NCI-H146 (cell line): ENCODE data around the gene SV2C.
"Not testable (repeated sequence)": the region's sequence is repeated elsewhere in the genome, so short reads cannot be mapped to it uniquely, and the experiment has no call there.

ENCODE experiments used
- DNase-seq: peaks from one replicate; lab custom pipeline; 2025; lab: John Stamatoyannopoulos, UW

Gene SV2C, protein sequence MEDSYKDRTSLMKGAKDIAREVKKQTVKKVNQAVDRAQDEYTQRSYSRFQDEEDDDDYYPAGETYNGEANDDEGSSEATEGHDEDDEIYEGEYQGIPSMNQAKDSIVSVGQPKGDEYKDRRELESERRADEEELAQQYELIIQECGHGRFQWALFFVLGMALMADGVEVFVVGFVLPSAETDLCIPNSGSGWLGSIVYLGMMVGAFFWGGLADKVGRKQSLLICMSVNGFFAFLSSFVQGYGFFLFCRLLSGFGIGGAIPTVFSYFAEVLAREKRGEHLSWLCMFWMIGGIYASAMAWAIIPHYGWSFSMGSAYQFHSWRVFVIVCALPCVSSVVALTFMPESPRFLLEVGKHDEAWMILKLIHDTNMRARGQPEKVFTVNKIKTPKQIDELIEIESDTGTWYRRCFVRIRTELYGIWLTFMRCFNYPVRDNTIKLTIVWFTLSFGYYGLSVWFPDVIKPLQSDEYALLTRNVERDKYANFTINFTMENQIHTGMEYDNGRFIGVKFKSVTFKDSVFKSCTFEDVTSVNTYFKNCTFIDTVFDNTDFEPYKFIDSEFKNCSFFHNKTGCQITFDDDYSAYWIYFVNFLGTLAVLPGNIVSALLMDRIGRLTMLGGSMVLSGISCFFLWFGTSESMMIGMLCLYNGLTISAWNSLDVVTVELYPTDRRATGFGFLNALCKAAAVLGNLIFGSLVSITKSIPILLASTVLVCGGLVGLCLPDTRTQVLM

GRCh38 chr5:76082772-76083554 lies at the start of gene SV2C:
TSS of gene SV2C (plus strand) at chr5:76083383. CDS start at chr5:76131751, 48,368 bp downstream.
- peak; percentile 21 for DNase-seq

- peak; percentile 2 for DNase-seq
These were observed 45.4 kb upstream of the SV2C start for GRCh38 chr5:76037736-76038151.

DNA sequence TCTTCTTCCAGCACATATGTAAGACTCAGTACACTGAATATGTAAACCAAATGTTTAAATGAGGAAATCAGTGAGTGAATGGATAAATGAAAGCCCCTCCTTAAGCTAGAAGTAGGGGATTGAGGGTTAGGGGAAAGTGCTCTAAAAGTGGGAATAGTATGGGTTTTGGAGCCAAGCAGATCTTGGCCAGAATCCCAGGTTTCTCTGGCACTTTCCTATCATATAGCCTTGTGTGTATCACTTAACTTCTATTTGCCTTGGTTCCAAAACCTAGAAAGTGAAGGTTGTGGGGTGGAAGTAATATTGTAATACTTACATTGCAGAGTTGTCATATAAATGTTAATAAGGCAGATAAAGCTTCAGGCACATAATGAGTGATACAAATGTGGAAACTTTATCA lies 45.0 kb upstream of the SV2C start:
- DNase-seq = no peak

- DNase-seq = no peak
These were observed 42.4 kb upstream of the SV2C start for GRCh38 chr5:76040806-76041205.

DNA sequence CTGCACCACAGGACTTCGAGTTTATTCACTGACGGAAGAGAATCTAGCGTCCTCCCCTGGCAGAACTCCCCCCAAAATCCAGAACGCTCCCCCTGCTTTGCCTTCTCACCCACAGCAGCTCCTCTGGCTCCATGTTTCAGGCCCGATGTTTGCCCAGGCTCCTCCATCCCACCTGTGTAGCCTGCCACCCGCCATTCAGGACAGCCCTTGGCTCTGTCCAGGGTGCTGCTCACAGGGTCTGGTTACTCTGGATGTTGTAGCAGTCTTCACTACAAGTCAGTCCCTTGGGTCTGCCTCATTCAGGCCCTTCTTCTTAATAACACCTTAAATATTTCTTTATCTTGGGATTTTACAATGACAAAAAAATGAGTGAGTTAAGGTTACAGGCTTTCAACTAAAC lies 41.3 kb upstream of the SV2C start:
- DNase-seq = no peak

DNA sequence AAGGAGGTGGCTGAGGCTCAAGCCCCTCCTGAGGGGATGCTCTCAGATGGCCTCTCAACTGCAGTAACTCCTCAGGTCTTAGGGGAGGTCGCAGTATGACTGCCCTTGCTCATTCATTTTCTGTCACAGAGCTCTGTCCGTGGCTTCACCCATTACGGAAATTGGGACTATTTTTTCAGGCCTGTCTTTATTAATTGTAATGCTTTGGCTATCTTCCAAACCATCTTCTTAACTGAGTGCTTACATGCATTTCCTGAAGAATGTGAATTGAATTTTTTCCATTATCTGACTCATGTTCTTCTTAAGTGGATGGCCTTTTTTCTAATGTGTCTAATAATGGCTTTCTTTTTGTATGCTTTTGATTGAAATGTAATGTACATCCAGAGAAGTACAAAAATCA lies 36.4 kb upstream of the SV2C start:
- no peak for DNase-seq

DNA sequence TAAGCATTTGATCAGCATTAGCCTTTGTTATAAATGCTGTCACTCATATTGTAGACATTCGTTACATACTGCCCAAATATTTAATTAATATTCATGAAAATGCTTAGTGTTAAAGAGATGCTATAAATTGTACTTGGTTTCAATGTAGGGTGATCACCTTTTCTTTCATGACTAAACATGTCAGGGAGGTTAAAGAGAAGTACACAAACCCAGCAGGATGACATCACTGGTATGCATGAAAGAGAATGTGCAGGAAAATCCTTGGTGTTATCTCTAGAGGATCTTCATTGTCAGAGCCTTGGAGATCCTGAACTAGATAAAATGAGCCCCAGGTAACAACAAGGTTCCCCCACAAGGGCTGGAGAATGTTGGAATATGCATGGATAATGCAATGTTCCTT lies 33.0 kb upstream of the SV2C start:
- no peak for DNase-seq

DNA sequence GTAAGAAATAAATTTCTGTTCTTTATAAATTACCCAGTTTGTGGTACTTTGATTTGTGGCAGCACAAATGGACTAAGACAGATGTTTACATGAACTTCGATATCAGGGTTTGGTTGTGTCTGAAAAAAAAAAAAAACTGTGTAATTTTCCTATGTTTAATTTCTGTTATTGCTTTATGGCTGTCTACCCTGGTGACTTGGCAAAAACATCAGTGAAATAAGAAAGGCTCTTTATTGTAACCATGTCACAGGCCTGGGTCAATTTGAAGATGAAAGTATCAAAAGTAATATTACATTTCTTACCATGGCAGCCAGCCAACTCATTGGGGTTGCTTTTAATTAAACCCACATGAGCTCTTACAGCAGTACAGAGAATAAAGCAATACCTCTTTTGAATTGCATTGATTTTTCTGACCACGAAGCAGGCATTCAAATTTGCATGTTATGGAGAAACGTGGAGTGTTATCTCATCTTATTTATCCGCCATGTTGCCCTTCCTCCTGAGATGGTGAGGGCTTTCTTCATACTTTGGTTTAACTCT lies 20.6 kb upstream of the SV2C start:
- no peak for DNase-seq

- no peak for DNase-seq
These were observed 17.9 kb upstream of the SV2C start for GRCh38 chr5:76065258-76065657.

- no peak for DNase-seq
These were observed 14.0 kb upstream of the SV2C start for GRCh38 chr5:76069061-76069735.

DNA sequence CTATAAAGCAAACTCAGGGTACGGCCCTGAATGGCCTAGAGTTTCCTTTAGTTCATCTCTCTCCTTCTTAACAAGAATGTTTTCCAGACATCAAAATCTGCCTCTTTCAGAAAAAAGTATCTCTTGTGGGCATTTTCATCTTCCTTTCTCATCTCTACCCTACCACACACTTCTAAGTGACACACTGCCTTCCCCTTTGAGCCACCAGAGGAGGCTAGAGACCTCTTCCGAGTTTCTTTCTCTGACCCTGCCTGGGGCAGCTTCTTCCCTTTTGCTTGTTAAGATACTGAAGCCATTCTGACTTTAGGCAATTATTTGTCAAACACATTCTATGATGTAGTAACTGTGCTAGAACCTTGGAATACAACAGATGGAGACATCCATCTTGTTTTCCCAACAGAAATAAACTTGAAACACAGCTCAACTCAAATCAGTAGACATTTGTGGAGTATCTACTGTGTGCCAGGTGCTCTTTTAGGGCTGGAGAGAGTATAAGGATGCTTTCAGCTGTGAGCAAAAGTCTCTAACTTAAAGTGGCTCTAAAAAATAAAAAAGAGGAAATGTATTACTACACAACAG lies 8.6 kb upstream of the SV2C start:
- DNase-seq = no peak

DNA sequence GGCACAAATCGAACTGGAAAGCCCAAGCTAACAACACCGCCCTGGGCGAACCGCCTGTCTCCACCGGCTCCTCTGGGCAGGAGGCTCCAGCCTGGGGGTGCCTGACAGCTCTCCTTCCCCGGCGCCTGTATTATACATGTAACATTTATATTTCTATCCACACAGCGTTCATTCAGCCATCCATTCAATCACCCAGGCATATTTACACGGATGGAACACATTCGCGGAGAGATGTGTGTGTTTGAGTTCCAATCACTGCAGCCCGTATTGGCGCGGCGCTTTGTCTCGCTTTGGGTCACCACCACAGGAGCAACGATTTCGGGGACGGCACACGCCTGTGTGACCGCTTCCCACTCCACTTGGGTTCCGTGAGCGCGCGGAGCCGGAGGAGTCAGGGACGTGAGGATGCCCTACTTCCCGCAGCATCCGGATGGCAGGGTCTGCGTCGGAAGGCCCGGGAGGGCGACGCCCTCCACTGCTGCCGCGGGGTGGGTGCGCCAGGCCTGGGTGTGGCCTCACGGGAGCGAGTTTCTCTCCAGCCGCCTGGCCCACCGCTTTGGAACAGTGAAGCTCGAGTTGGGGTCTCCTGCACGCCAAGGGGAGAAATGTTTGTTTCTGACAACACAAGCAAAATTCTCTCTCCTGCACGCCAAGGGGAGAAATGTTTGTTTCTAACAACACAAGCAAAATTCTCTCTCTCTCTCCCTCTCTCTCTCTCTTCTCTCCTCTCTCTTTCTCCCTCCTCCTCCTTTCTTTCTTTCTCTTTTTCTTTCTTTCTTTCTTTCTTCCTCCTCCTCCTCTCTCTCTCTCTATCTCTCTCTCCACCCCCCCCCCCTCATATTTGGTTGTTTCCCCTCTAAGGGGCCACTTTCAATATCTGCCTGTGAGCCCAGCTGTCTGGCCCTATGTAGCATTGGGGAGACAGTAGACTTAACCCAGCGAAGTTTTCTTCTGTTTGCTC lies 1.1 kb upstream of the SV2C start:
- DNase-seq = no peak

- peak; percentile 14 for DNase-seq
These were observed 642 bp downstream of the SV2C start for GRCh38 chr5:76083555-76084495.

DNA sequence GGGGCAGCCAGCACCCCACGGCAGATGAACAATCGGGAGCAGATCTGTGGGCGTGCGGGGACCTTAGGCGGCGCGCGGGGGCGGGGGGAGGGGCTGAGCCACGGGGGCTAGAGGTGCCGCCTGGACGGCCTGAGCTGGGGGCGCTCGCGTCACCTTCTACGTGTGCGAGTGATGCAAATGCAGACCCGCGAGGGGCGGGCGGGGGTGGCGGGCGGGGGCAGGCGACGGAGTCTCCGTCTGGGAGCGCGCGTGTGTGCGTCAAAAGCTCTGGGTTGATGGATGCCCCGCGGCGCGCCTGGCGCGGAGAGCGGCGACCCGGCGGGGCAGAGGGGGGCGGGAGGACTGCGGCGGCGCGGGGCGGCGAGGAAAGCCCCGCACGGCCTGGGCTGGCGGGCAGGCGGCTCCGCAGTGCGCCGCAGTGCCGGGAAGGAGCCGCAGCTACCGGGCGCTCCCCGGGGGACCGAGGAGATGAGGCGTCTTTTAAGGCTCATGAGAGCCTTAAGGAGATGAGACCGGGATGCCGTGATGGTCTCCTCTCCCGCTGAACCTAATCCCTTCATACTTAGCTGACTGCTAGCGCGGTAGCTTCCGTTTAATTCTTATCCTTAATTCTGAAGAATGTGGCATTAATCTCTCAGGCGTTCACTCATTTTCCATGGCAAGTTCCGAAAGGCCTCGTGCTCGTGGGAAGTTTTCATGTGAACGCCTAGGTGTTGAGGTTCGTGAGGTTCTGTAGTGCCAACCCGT lies 1.5 kb downstream of the SV2C start:
- DNase-seq = peak; percentile 25

DNA sequence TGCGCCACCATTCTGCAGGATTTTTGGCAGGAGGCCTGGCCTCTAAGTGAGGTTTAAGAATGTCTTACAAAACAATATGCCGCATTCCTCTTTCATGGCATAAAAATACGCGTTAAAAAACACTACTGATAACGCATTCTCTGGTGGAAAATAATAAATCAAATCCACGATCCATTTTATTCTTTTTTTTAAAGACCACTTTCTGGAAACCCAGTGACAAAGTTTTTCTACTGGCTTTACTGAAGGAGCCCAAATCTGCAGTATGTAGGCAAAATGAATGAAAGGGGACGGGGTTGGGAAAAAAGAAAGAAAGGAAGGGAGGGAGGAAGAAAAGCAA lies 2.0 kb downstream of the SV2C start:
- no peak for DNase-seq

DNA sequence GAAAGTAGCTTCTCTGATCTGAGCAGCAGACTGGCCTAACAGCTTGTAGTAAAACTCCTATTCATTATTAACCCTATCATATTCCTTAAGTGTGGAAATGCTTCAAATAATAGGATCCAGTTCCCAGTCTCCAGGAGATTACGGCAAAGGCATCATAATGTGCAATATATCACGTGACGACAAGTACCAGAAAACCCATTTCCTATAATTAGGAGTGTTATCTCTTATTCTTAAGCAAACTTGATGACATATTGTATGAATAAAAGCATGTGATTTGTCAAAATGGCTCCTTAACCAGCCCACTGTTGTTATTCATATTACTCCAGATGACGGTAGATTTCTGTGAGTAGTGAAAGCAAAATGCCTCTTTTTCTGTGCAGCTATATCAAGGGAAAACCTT lies 2.9 kb downstream of the SV2C start:
- no peak for DNase-seq

DNA sequence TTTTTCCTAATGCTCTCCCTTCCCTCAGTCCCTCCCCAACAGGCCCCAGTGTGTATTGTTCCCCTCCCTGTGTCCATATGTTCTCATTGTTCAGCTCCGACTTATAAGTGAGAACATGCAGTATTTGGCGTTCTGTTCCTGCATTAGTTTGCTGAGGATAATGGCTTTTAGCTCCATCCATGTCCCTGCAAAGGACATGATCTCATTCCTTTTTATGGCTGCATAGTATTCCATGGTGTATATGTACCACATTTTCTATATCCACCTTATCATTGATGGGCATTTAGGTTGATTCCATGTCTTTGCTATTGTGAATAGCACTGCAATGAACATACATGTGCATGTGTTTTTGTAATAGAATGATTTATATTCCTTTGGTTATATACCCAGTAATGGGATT lies 6.0 kb downstream of the SV2C start:
- not testable (repeated sequence) for DNase-seq

DNA sequence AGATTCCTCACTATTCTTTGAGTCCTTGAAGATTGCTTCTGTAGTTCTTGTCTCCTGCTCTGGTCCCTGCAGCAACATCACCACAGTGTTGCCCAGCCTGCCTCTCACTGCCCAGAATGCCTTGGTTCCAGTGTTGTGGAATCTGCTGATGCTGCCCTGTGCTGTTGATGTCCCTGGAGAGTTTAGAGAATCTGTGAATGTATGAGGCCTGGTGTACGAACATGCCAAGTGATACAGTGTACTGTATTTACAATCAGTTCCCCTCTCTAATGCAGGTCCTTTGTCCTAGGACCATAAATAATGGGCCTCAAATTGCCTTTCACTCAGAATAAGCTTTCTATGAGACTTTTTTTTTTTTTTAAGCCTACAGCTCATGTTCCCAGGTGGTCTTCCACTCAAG lies 8.2 kb downstream of the SV2C start:
- no peak for DNase-seq
